KOPT-K1 (cell line): ENCODE data around the gene NBPF3.
"Not testable (repeated sequence)": the region's sequence is repeated elsewhere in the genome, so short reads cannot be mapped to it uniquely, and the experiment has no call there.

Source experiments
- H3K27ac ChIP-seq: fragments of 200-600 bp; sonication (generic); 2 replicates; pipeline ENCODE4 v1.5.1; 2016; ENCODE audit warnings: antibody characterized with exemption, mild to moderate bottlenecking, low read depth, low read length; ENCODE audit not compliant: poor library complexity, severe bottlenecking
- H3K36me3 ChIP-seq: fragments of 200-600 bp; sonication (generic); 2 replicates; pipeline ENCODE4 v1.5.1; 2017; ENCODE audit warnings: antibody characterized with exemption, mild to moderate bottlenecking, low read length, moderate library complexity; ENCODE audit not compliant: insufficient read depth
- H3K9me3 ChIP-seq: fragments of 200-600 bp; sonication (generic); 2 replicates; pipeline ENCODE4 v1.5.1; 2017; ENCODE audit warnings: antibody characterized with exemption, low read length, mild to moderate bottlenecking; ENCODE audit not compliant: insufficient read depth, poor library complexity, severe bottlenecking

NBPF3 gene

DNA sequence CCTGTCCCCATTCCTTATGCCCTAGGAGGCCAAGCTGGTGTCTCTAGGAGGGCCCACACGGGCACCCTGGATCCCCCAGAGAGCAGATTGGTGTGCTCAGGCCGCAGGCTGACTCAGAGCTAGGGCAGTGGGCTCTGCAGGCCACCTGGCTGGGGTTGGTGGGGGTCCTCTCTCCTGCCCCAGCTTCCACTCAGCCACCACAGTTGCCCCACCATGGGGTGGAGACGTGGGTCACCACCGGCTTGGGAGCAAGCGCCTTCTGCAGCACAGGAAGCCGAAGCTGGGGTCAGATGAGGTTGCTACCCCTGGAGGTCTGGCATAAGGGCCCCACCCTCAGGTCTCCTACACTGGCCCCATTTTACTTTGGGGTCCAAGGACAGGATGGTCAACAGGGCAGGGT lies 9.1 kb upstream of the NBPF3 start:
- not testable (repeated sequence) for H3K9me3 ChIP-seq, H3K27ac ChIP-seq, H3K36me3 ChIP-seq

GRCh38 chr1:21434394-21434793 lies 5.5 kb upstream of the NBPF3 start:
- no peaks in the 10 kb centered on the region for H3K9me3 ChIP-seq
- H3K36me3 ChIP-seq: no peaks in the 10 kb centered on the region
- no peak overlapping the region for H3K27ac ChIP-seq

DNA sequence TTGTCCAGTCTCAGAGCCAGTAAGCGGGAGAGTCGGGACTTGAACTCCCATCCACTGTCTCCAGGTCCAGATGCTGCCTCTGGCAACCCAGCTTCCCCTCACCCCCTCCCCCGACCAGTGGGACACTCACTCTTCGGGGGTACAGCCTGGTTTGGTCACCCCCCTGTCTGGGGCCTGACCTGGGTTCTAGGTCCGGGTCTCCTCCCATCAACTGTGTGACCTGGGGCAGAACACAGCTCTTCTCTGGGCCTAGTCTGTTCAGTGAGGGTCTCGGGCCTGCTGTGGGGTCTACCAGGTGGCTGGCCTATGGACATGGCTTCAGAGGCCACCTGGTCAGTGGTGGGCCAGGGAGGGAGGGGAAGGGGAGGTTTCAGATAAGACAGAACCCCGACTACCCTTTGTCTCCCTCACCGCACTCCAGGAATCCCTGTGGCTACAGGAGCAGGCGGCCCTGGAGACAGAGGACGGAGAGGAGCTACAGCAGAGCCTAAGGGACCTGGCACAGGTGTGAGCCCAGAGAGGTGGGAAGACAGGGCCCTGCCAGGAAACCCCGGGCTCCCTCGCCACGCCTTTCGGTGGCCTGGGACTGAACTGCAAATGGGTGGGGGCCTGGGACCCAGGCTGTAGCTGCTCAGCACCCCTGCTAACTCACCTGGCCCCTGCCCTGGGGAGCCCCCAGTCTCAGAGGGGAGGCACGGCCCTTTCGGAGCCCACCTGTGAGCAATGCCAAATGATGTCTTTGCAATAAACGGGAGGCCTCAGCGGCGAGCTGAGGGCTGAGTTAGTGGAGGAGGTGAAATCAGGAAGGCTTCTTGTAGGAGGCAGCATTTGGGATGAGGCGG lies 4.1 kb upstream of the NBPF3 start:
- no peak overlapping the region for H3K27ac ChIP-seq
- no peaks in the 10 kb centered on the region for H3K9me3 ChIP-seq
- no peaks in the 10 kb centered on the region for H3K36me3 ChIP-seq

GRCh38 chr1:21436488-21437340 lies 3.2 kb upstream of the NBPF3 start:
- Histone ChIP-seq H3K9me3 (no peaks in the 10 kb centered on the region), H3K27ac (no peak overlapping the region), H3K36me3 (no peaks in the 10 kb centered on the region)

GRCh38 chr1:21437341-21437640 lies 2.6 kb upstream of the NBPF3 start:
- Histone ChIP-seq H3K36me3 (no peaks in the 10 kb centered on the region), H3K27ac (no peak overlapping the region), H3K9me3 (no peaks in the 10 kb centered on the region)

DNA sequence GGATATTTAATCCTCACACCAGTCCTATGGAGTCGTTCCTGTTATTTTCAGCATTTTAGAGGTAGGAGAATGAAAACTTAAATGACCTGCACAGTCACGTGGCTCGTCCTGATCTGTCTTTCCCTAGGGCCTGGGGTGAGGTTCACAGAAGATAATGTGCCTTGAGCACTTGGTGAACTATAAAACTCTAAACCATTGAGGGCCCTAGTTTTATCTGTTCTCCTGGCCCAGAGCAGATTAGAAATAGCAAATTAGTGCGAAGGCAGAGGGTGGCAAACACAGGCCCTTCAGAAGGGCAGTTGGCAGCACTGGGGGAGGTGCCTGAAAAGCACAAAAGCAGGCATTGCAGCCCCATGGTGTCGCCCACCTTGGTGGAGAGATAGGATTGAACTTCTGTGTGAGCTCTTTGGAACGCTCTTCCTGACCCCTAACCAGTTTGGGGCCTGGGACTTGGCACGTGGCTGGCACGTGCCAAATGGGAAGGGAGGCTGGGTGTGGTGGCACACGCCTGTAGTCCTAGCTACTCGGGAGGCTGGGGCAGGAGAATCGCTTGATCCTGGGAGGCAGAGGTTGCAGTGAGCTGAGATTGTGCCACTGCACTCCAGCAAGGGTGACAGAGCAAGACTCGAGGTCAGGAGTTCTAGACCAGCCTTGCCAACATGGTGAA lies 1.2 kb upstream of the NBPF3 start:
- not testable (repeated sequence) for H3K9me3 ChIP-seq, H3K36me3 ChIP-seq, H3K27ac ChIP-seq

DNA sequence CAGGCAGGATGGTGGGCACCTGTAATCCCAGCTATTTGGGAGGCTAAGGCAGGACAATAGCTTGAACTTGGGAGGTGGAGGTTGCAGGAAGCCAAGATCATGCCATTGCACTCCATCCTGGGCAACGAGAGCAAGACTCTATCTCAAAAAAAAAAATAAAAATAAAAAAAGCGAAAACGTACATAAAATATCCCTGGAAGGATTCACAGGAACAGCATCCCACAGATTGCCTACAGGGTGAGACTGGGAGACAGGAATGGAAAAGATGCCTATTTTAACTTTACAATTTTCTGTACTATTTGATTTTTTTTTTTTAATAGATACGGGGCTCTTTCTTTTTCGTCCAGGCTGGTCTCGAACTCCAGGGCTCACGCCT lies 604 bp upstream of the NBPF3 start:
- Histone ChIP-seq H3K36me3 (no peaks in the 10 kb centered on the region), H3K27ac (no peak overlapping the region), H3K9me3 (no peaks in the 10 kb centered on the region)

DNA sequence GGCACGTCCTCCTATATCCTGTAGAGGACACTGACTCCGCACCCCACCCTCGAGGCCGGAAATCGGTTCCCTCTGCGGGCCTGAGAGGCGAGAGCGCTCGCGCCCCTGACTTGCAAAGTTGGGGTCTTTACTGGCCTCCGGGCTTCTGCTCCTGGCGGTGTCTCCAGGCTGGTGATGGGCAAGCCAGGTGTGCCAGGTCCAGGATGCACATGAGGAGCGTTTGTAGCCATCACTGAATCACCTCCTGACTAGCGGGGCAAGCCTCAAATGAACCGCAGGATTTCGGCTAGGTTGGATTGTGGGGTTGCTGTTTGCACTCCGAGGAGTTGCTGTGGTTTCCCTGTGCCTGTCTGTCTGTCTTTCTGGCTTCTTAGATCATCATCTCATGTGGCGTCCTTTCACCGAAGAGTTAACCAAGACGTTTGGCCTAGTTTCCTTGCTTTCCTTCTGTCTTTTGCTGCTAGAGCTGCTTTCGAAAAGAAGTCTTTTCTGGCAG lies 741 bp downstream of the NBPF3 start:
- H3K9me3 ChIP-seq, H3K27ac ChIP-seq, H3K36me3 ChIP-seq: not testable (repeated sequence)

GRCh38 chr1:21446647-21447046 lies 6.7 kb downstream of the NBPF3 start:
- not testable (repeated sequence) for H3K36me3 ChIP-seq, H3K27ac ChIP-seq, H3K9me3 ChIP-seq

DNA sequence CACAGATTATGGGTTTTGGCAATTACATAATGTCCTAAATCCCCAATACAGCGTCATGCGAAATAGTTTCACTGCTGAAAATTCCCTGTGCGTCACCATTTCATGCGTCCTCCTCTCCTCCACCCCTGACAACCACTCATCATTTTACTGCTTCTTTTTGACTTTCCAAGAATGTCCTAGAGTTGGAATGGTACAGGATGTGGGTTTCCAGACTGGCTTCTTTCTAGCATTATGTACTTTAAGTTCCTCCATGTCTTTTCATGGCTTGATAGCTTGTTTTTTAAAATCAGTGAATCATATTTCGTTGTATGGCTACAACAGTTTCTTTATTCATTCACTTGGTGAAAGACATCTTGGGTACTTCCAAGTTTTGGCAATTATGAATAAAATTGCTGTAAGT lies 7.4 kb downstream of the NBPF3 start:
- H3K27ac ChIP-seq: no peak overlapping the region

GRCh38 chr1:21449906-21450305 lies 10.0 kb downstream of the NBPF3 start:
- Histone ChIP-seq H3K36me3 (no peaks in the 10 kb centered on the region), H3K9me3 (no peaks in the 10 kb centered on the region), H3K27ac (no peak overlapping the region)

More for the DNA sequence above, 7.4 kb downstream of the NBPF3 start:
- Histone ChIP-seq H3K9me3 (no peaks in the 10 kb centered on the region), H3K36me3 (no peaks in the 10 kb centered on the region)

DNA sequence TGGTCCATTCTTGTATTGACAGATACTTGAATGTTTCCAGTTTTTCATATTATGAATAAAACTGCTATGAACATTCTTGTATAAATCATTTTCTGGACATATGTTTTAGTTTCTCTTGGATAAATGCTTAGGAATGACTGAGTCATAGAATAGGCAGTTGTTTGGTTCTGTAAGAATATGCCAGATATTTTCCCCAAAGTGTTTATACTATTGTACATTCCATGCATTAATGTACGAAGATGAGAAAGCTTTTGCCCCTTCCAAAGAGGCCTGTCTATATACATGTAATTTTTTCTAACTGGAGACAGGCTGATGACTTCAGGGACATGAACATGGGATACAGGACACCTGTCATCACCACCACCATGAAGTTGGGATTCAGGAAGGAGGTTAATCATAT lies 11.3 kb downstream of the NBPF3 start:
- Histone ChIP-seq H3K9me3 (no peaks in the 10 kb centered on the region), H3K27ac (no peak overlapping the region), H3K36me3 (no peaks in the 10 kb centered on the region)

- H3K36me3 ChIP-seq: no peaks in the 10 kb centered on the region
- no peak overlapping the region for H3K27ac ChIP-seq
- no peaks in the 10 kb centered on the region for H3K9me3 ChIP-seq
These were observed 12.1 kb downstream of the NBPF3 start for GRCh38 chr1:21451981-21452411.

DNA sequence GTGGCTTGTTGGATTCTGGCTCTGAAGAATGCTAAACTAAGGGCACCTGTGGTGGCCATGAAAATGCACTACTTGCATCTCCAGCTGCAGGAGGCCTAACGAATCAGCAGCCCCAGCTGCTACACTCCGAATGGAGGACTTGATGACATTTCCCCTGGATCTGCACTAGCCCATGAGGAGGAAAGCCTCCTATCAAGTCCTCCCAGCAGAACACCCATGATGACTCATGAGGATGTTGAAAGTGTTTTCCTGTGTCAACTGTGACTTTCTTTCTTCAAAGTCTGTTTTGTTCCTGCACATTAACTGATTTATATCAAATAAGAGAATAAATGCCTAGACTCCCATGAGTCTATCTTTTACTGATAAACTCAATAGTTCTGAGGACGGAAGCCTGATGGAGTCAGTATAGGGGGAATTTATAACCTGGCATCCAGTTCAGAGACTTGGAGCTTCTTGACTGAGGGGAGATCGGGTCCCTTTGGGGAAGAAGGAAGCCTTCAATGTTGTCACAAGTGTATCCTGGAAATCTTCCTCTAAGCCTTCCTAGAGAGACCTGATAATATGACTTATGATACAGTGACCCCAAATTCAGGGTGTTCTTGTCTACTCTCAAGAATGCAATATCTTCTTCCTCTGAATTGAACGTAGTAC lies 14.2 kb downstream of the NBPF3 start:
- not testable (repeated sequence) for H3K9me3 ChIP-seq, H3K36me3 ChIP-seq
- peak overlapping the region; percentile 34 for H3K27ac ChIP-seq

- not testable (repeated sequence) for H3K36me3 ChIP-seq, H3K27ac ChIP-seq, H3K9me3 ChIP-seq
These were observed 15.0 kb downstream of the NBPF3 start for GRCh38 chr1:21454904-21455303.
